Smooth muscle cell (in vitro differentiated cells): ENCODE results near the gene UBR4. TPM values are rescaled to one million over a fixed set of nuclear protein-coding genes. Genes with fewer than 3 reads are reported as not detected.
"Not testable (repeated sequence)": the region's sequence is repeated elsewhere in the genome, so short reads cannot be mapped to it uniquely, and the experiment has no call there.

Experiments used
- DNase-seq: peaks from one replicate; lab custom pipeline; 2025; ENCODE audit not compliant: unreplicated experiment; lab: John Stamatoyannopoulos, UW
- H2AFZ ChIP-seq: fragments of 200-600 bp; sonication (generic); 2 replicates; pipeline ENCODE4 v1.6.0; 2016; ENCODE audit warnings: antibody characterized with exemption, low read depth, mild to moderate bottlenecking
- H3F3A ChIP-seq: fragments of 200-600 bp; sonication (generic); 2 replicates; pipeline ENCODE4 v1.6.0; 2017; ENCODE audit warnings: antibody characterized with exemption, low read depth
- H3K27ac ChIP-seq: fragments of 200-600 bp; sonication (generic); 2 replicates; pipeline ENCODE4 v1.5.1; 2016; ENCODE audit warnings: low read depth, mild to moderate bottlenecking
- H3K27me3 ChIP-seq: fragments of 200-600 bp; sonication (generic); 2 replicates; pipeline ENCODE4 v1.6.1; 2016; ENCODE audit warnings: low read depth, mild to moderate bottlenecking
- H3K36me3 ChIP-seq: fragments of 200-600 bp; sonication (generic); 2 replicates; pipeline ENCODE4 v1.5.1; 2016; ENCODE audit warnings: low read depth
- H3K4me1 ChIP-seq: fragments of 200-600 bp; sonication (generic); 2 replicates; pipeline ENCODE4 v1.5.1; 2016; ENCODE audit warnings: low read depth
- H3K4me2 ChIP-seq: fragments of 200-600 bp; sonication (generic); 2 replicates; pipeline ENCODE4 v1.6.0; 2016; ENCODE audit warnings: mild to moderate bottlenecking
- H3K4me3 ChIP-seq: fragments of 200-600 bp; sonication (generic); 2 replicates; pipeline ENCODE4 v1.5.1; 2016; ENCODE audit warnings: mild to moderate bottlenecking
- H3K79me2 ChIP-seq: fragments of 200-600 bp; sonication (generic); 2 replicates; pipeline ENCODE4 v1.6.0; 2016; ENCODE audit warnings: low read depth, mild to moderate bottlenecking
- H3K9ac ChIP-seq: fragments of 200-600 bp; sonication (generic); 2 replicates; pipeline ENCODE4 v1.6.0; 2016; ENCODE audit warnings: low read depth
- H3K9me3 ChIP-seq: fragments of 200-600 bp; sonication (generic); replicated peaks from 2 replicates; pipeline ENCODE4 v1.5.1; 2016; ENCODE audit warnings: low read depth
- H4K20me1 ChIP-seq: fragments of 200-600 bp; sonication (generic); 2 replicates; pipeline ENCODE4 v1.6.0; 2016; ENCODE audit warnings: low read depth
- CTCF ChIP-seq: fragments of 200-600 bp; sonication (generic); IDR thresholded peaks from 2 replicates; pipeline ENCODE4 v1.5.1; 2017; ENCODE audit warnings: borderline replicate concordance, mild to moderate bottlenecking, antibody characterized with exemption; ENCODE audit not compliant: insufficient read depth, poor library complexity, severe bottlenecking
- WGBS: methylation state at CpG from one replicate; pipeline ENCODE4 v1.1.7; 2016; ENCODE audit warnings: low lambda C conversion rate; 5-methylcytosine and 5-hydroxymethylcytosine counted together
- polyA plus RNA-seq: library from polyadenylated mRNA; unstranded; fragments of >200 nt; fragmentation: Nextera tagmentation; extraction: Ambion mirVana; gene quantifications from 2 replicates; pipeline ENCODE4 v1.2.1, GENCODE V29; 2016
- total RNA-seq: library from RNA; depleted of rRNA; stranded (reverse); fragments of >200 nt; gene quantifications from 2 replicates; pipeline ENCODE4 v1.2.3, GENCODE V29; 2014

Gene UBR4
- total and polyA plus RNA-seq, 2 experiments from 2014 or later, result 62.7 to 142 TPM

- H3K27me3 ChIP-seq, result no peaks in the 10 kb centered on the region
- WGBS, result 93% methylated on average over 8 of the region's 8 CpGs
- H3K9me3 ChIP-seq, result no peaks in the 10 kb centered on the region
- H3K4me1 ChIP-seq, result no peaks in the 10 kb centered on the region
- H2AFZ ChIP-seq, result no peak overlapping the region
- H3F3A ChIP-seq, result no peaks in the 10 kb centered on the region
- peaks cover 7% of the 10 kb centered on the region for H3K36me3 ChIP-seq
- no peak overlapping the region for H3K4me3 ChIP-seq
- no peak overlapping the region for H3K9ac ChIP-seq
- DNase-seq, result no peak
- TF ChIP-seq CTCF, result no peak
- H4K20me1 ChIP-seq, result peaks cover 36% of the 10 kb centered on the region
- no peak overlapping the region for H3K4me2 ChIP-seq
- H3K27ac ChIP-seq, result no peak overlapping the region
- H3K79me2 ChIP-seq, result peaks cover 10% of the 10 kb centered on the region
These were observed 10.2 kb upstream of the UBR4 start for GRCh38 chr1:19220080-19220846.

GRCh38 chr1:19219451-19219850 is 9.4 kb upstream of the UBR4 start:
- WGBS, result 97% methylated on average over 7 of the region's 7 CpGs
- TF ChIP-seq CTCF, result no peak
- H3K4me3 ChIP-seq, result no peak overlapping the region
- H3K9me3 ChIP-seq, result no peaks in the 10 kb centered on the region
- H2AFZ ChIP-seq, result no peak overlapping the region
- peaks cover 39% of the 10 kb centered on the region for H4K20me1 ChIP-seq
- no peak overlapping the region for H3K9ac ChIP-seq
- H3K4me2 ChIP-seq, result no peak overlapping the region
- no peak overlapping the region for H3K27ac ChIP-seq
- H3F3A ChIP-seq, result no peaks in the 10 kb centered on the region
- H3K79me2 ChIP-seq, result peaks cover 12% of the 10 kb centered on the region
- H3K27me3 ChIP-seq, result no peaks in the 10 kb centered on the region
- peaks cover 7% of the 10 kb centered on the region for H3K36me3 ChIP-seq
- no peak for DNase-seq
- no peaks in the 10 kb centered on the region for H3K4me1 ChIP-seq

GRCh38 chr1:19216585-19216984 is 6.5 kb upstream of the UBR4 start:
- Histone ChIP-seq H3K79me2 (peaks cover 37% of the 10 kb centered on the region), H4K20me1 (peaks cover 32% of the 10 kb centered on the region)
- H3K4me2 ChIP-seq, H3K36me3 ChIP-seq, H3K9ac ChIP-seq, H2AFZ ChIP-seq, DNase-seq, H3F3A ChIP-seq, H3K9me3 ChIP-seq, H3K27me3 ChIP-seq, H3K4me1 ChIP-seq, H3K27ac ChIP-seq, H3K4me3 ChIP-seq: not testable (repeated sequence)
- WGBS, result 97% methylated on average over 4 of the region's 4 CpGs

- H3K4me2 ChIP-seq, result no peak overlapping the region
- no peak overlapping the region for H3K4me3 ChIP-seq
- H4K20me1 ChIP-seq, result peaks cover 34% of the 10 kb centered on the region
- H3K4me1 ChIP-seq, result peaks cover 20% of the 10 kb centered on the region
- 100% methylated on average over 1 of the region's 1 CpG for WGBS
- no peak overlapping the region for H3K27ac ChIP-seq
- no peaks in the 10 kb centered on the region for H3F3A ChIP-seq
- no peaks in the 10 kb centered on the region for H3K27me3 ChIP-seq
- no peak for DNase-seq
- no peak overlapping the region for H3K9ac ChIP-seq
- no peak for TF ChIP-seq CTCF
- H3K79me2 ChIP-seq, result peaks cover 62% of the 10 kb centered on the region
- no peak overlapping the region for H2AFZ ChIP-seq
- no peaks in the 10 kb centered on the region for H3K9me3 ChIP-seq
- H3K36me3 ChIP-seq, result peaks cover 4% of the 10 kb centered on the region
These were observed 3.5 kb upstream of the UBR4 start for GRCh38 chr1:19213580-19213979.
